Activated naive CD8-positive, alpha-beta T cell (primary cell): ENCODE data around the gene DRC3.

Experiments
- H3K27ac Mint-ChIP-seq: one replicate; pipeline ENCODE4 v1.8.0; 2021; ENCODE audit warnings: mixed read lengths
- H3K27me3 Mint-ChIP-seq: one replicate; pipeline ENCODE4 v1.8.0; 2021; ENCODE audit warnings: mixed read lengths
- H3K36me3 Mint-ChIP-seq: one replicate; pipeline ENCODE4 v1.8.0; 2021; ENCODE audit warnings: mixed read lengths
- H3K4me1 Mint-ChIP-seq: one replicate; pipeline ENCODE4 v1.8.0; 2021; ENCODE audit warnings: low read depth, mixed read lengths
- H3K4me3 Mint-ChIP-seq: one replicate; pipeline ENCODE4 v1.8.0; 2021; ENCODE audit warnings: mild to moderate bottlenecking, mixed read lengths
- H3K9me3 Mint-ChIP-seq: one replicate; pipeline ENCODE4 v1.8.0; 2021; ENCODE audit warnings: low read depth, mixed read lengths

DRC3 gene

DNA sequence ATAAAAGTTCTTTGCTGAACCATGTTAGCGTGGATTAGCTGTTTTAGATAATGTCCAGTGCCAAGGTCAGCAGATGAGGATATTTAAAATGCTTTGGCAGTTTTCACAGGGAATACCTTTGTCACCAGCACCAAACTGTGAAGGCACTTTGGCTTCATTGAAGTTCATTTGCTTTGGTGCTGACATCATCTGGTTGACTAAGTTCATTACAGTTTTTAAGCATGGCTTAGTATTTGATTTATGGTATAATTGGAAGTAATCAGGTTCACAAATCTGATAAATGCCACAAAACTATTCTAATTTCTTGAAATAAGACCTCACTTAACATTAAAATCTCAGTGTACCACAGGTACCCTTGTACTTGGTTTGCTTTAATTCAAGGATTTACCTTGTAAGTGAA, 70.8 kb downstream of the DRC3 start:
- Mint-ChIP-seq H3K4me3 (no peak overlapping the region), H3K9me3 (no peaks in the 10 kb centered on the region), H3K27ac (no peak overlapping the region), H3K36me3 (peaks cover 5% of the 10 kb centered on the region), H3K27me3 (no peaks in the 10 kb centered on the region), H3K4me1 (peaks cover 30% of the 10 kb centered on the region)

DNA sequence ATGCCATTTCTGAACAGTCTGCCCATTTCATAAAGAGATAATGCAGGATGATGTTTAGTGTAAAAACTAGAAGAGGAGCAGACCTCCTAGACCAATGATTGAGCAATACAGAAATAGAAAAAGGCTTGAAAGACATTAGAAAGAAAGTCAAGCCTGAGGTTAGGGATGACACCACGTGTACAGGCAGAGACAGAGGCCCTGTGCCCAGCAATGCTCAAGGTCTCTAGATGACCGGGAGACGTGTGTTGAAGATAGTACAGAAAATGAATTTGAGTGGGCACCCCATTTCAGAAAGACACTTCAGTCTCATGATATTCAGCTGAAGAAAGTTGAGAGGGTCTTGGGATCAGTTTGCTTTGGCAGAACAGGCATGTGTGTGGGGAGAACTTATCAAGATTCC, 71.9 kb downstream of the DRC3 start:
- no peaks in the 10 kb centered on the region for H3K9me3 Mint-ChIP-seq
- H3K27ac Mint-ChIP-seq: no peak overlapping the region
- peaks cover 28% of the 10 kb centered on the region for H3K4me1 Mint-ChIP-seq
- no peaks in the 10 kb centered on the region for H3K27me3 Mint-ChIP-seq
- H3K36me3 Mint-ChIP-seq: peaks cover 5% of the 10 kb centered on the region
- H3K4me3 Mint-ChIP-seq: no peak overlapping the region

DNA sequence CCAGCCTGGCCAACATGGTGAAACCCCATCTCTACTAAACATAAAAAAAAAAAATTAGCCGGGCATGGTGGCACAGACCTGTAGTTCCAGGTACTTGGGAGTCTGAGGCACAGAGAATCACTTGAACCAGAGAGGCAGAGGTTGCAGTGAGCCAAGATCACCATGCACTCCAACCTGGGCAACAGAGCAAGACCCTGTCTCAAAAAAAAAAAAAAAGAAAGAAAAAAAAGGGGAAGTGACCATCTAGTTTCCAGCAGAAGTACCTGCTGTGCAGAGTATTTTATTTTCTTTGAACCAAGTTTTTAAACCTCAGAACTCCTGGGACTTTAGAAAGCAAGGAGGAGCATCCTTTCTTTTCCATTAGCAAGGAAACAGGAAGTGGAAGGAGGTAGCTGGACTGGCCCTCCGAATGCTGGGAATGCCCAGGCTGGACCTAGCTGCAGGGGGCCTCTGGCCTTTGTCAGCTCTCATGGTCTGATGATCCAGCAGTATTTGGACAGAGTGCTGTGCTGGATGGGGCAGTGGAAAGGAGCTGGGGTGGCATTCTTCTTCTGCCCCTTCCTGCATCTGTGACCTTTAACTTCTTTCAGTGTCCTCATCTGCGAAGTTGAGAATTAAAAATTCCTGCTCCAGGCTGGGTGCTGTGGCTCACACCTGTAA, 73.2 kb downstream of the DRC3 start:
- no peak overlapping the region for H3K4me3 Mint-ChIP-seq
- H3K9me3 Mint-ChIP-seq: no peaks in the 10 kb centered on the region
- peaks cover 20% of the 10 kb centered on the region for H3K4me1 Mint-ChIP-seq
- no peaks in the 10 kb centered on the region for H3K27me3 Mint-ChIP-seq
- peaks cover 7% of the 10 kb centered on the region for H3K36me3 Mint-ChIP-seq
- no peak overlapping the region for H3K27ac Mint-ChIP-seq

DNA sequence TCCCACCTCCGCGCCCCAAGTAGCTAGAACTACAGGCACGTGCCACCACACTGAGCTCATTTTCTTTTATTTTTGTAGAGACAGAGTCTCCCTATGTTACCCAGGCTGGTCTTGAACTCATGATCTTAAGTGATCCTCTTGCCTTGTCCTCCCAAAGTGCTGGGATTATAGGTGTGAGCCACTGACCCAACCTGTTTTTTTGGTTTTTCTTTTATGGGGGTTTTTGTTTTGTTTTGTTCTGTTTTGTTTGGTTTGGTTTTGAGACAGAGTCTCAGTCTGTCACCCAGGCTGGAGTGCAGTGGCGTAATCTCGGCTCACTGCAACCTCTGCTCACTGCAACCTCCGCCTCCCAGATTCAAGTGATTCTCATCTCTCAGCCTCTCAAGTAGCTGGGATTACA, 82.9 kb downstream of the DRC3 start:
- H3K36me3 Mint-ChIP-seq: peaks cover 5% of the 10 kb centered on the region
- no peak overlapping the region for H3K27ac Mint-ChIP-seq
- no peaks in the 10 kb centered on the region for H3K9me3 Mint-ChIP-seq

DNA sequence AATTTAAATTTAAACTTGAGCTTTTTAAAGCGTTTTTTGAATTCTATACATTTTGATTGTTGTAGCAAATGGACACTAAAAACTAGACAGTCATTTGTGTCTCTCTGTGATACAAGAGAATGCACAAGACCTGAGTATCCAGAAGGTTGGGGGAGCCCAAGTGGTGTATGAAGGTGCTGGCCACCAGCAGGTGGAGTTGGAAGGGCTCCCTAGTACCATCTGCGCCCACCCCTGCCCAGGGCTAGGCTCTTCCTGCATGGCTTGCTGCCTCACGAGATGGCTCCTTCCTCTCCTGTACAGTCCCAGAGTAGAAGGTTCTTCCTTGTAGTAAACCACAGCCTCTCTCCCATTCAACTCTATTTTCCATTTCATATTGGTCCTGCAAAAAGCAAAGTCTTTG, 83.6 kb downstream of the DRC3 start:
- Mint-ChIP-seq H3K27ac (no peak overlapping the region), H3K36me3 (peaks cover 5% of the 10 kb centered on the region), H3K4me3 (no peak overlapping the region), H3K9me3 (no peaks in the 10 kb centered on the region), H3K4me1 (no peaks in the 10 kb centered on the region), H3K27me3 (no peaks in the 10 kb centered on the region)

More for the DNA sequence above, 82.9 kb downstream of the DRC3 start:
- no peaks in the 10 kb centered on the region for H3K27me3 Mint-ChIP-seq
- H3K4me3 Mint-ChIP-seq: no peak overlapping the region
- H3K4me1 Mint-ChIP-seq: no peaks in the 10 kb centered on the region

GRCh38 chr17:18059283-18059682, 86.6 kb downstream of the DRC3 start:
- H3K4me3 Mint-ChIP-seq: no peak overlapping the region
- H3K4me1 Mint-ChIP-seq: no peaks in the 10 kb centered on the region
- no peak overlapping the region for H3K27ac Mint-ChIP-seq
- no peaks in the 10 kb centered on the region for H3K9me3 Mint-ChIP-seq
- no peaks in the 10 kb centered on the region for H3K27me3 Mint-ChIP-seq
- peaks cover 7% of the 10 kb centered on the region for H3K36me3 Mint-ChIP-seq

- Mint-ChIP-seq H3K4me1 (no peaks in the 10 kb centered on the region), H3K36me3 (peaks cover 2% of the 10 kb centered on the region), H3K9me3 (no peaks in the 10 kb centered on the region), H3K27me3 (no peaks in the 10 kb centered on the region), H3K4me3 (no peak overlapping the region), H3K27ac (no peak overlapping the region)
Measured at GRCh38 chr17:18064053-18064452, 91.4 kb downstream of the DRC3 start.

DNA sequence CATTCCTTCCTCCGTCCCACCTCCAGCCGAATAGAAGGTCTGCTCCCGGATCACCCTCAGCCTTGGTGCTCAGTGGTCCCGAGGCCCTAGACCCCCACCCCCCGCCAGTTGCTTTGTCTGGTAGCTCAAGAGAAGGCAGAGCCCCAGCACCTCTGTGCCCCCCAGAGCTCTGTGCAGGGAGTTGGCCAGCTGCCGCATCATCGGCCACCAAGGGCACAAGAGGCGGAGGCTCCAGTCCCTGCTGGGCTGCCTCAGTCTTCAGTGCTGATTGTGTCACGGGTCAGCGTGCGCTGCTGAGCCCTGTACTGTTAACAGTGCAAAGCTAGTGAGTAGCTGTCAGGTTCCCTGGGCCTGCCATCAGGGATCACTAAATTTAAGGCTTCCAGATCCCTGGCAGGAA, 92.9 kb downstream of the DRC3 start:
- Mint-ChIP-seq H3K4me1 (no peaks in the 10 kb centered on the region), H3K4me3 (no peak overlapping the region), H3K9me3 (no peaks in the 10 kb centered on the region), H3K36me3 (peaks cover 2% of the 10 kb centered on the region), H3K27ac (no peak overlapping the region), H3K27me3 (no peaks in the 10 kb centered on the region)
